Loucy (cell line): ENCODE data around the gene MPRIP.

Experiments
- CTCF ChIP-seq: fragments of 200-600 bp; sonication (generic); conservative IDR thresholded peaks from 2 replicates; pipeline ENCODE4 v1.5.1; 2014; ENCODE audit warnings: mild to moderate bottlenecking, antibody characterized with exemption, low read length
- EZH2phosphoT487 ChIP-seq: fragments of 200-600 bp; IDR thresholded peaks from 2 replicates; pipeline ENCODE4 v1.6.1; 2018; ENCODE audit warnings: antibody characterized with exemption, mild to moderate bottlenecking, moderate library complexity, borderline replicate concordance

DNA sequence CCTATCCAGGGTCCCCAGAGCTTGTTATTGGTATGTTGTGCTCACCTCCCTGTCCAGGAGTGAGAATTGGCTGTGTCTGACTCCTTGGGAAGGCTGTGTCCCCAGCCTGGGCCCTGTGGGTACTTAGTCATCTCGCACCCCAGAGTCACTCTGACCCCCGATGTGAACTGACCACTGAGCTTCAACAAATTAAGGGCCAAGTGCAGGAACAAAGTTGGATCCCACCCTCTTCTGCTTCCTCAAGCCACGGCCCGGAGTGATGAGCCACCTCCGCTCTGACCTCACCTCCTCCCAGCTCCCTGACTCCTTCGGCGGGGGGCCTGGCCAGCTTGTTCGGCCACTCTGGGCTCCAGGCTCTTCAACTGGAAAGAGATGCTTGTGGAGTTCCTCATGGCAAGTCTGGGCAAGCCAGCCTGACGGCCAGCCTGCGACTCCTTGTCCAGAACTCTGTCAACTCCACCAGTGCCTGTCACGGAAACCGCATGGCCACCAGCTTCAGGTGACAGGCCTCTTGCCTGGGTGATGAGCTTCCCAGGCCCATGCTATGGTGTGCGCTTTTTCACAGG, 22.3 kb upstream of the MPRIP start:
- no peak for TF ChIP-seq CTCF
- no peak for TF ChIP-seq EZH2phosphoT487
